ENCODE results near the gene VHLL. TPM values are rescaled to one million over a fixed set of nuclear protein-coding genes. Genes with fewer than 3 reads are reported as not detected.

The VHLL gene
- total and polyA plus RNA-seq, 10 of the 15 experiments (the other 5 are each of a cell fraction or from before 2014, with no cell fraction given) = 0.23 TPM; not detected in 9

GRCh38 chr1:156283521-156283920, 15.6 kb downstream of the VHLL start:
- Histone ChIP-seq H3K4me3 (peak overlapping the region; percentile 92), H3K36me3 (ENCODE audit: control insufficient read depth in 2 of 2, insufficient read depth in 2 of 2, low read length in 1 of 2) (peaks cover 0 to 15% of the 10 kb centered on the region in 2 experiments; a peak in 3 of 4 replicates), H2AFZ (ENCODE audit: control insufficient read depth, low read depth, low read length) (peak overlapping the region; percentile 98), H3K4me2 (ENCODE audit: control insufficient read depth, insufficient read depth) (peak overlapping the region; percentile 84), H3K27me3 (replicated peaks in 1 of 2; ENCODE audit: control insufficient read depth in 2 of 2, insufficient read depth in 2 of 2, low read length in 1 of 2) (no peaks in the 10 kb centered on the region), H3K4me1 (ENCODE audit: control insufficient read depth, insufficient read depth, low read length) (peaks cover 15% of the 10 kb centered on the region; the same call in 1 of the 2 replicates), H4K20me1 (ENCODE audit: control insufficient read depth, insufficient read depth) (no peaks in the 10 kb centered on the region), H3K27ac (ENCODE audit: control insufficient read depth, insufficient read depth) (peak overlapping the region; percentile 86), H3K79me2 (ENCODE audit: control insufficient read depth, insufficient read depth, low read length) (peaks cover 52% of the 10 kb centered on the region), H3K9me3 (replicated peaks; ENCODE audit: control insufficient read depth, insufficient read depth, low read length) (no peaks in the 10 kb centered on the region), H3K9ac (ENCODE audit: control insufficient read depth, insufficient read depth, low read length) (peak overlapping the region; percentile 89)
- no TSS peak for BruUV-seq (replicated peaks)
- in situ Hi-C loops (cut with MboI) (no loop called here), intact Hi-C loops (cut with micrococcal nuclease; ENCODE audit: unreplicated experiment) (loop anchor here (10.0 kb wide), 1 partner anchor 189 kb away; no protein-coding TSS in a partner anchor)
- FAIRE-seq (no peak), DNase-seq (ENCODE audit: low read depth, low spot score) (no peak), ATAC-seq (no peak)
- ChIA-PET SMC1A (ENCODE audit: uncharacterized antibody, unreplicated experiment) (interaction anchor here (0.9 to 4.7 kb wide), 17 partner anchors 9 to 218 kb away, joined by 3 to 39 read pairs (median 4); partner anchors contain the start of genes CCT3, GLMP and TSACC), POLR2A (interaction anchor here (0.6 to 2.8 kb wide), 15 partner anchors 9 to 433 kb away, joined by 3 to 13 read pairs (median 4); partner anchors contain the start of genes CCT3, GLMP, NAXE and PMF1), RAD21 (ENCODE audit: unreplicated experiment) (interaction anchor here (0.7 to 2.3 kb wide), 11 partner anchors 10 to 174 kb away, joined by 3 to 16 read pairs (median 4); partner anchors contain the start of genes CCT3, GLMP, PMF1 and TSACC), CTCF (interaction anchor here (1.0 to 7.1 kb wide), 19 partner anchors 10 to 400 kb away, joined by 3 to 58 read pairs (median 4); partner anchors contain the start of genes GLMP and UBQLN4)
- WGBS (ENCODE audit: insufficient coverage, insufficient replicate concordance, low lambda C conversion rate, missing lambda C conversion rate) = 0% methylated on average over 1 of the region's 1 CpG
- TF ChIP-seq POLR2AphosphoS5 (IDR thresholded peaks at IDR 0.05; ENCODE audit: low read length) (no peak), FOXM1 (IDR thresholded peaks at IDR 0.05; ENCODE audit: low read depth, low read length) (no peak), SREBF1 (IDR thresholded peaks at IDR 0.05; ENCODE audit: low read length) (no peak), HDAC2 (IDR thresholded peaks at IDR 0.05) (no peak), BRCA1 (IDR thresholded peaks at IDR 0.05; ENCODE audit: low read depth, low read length) (no peak), YBX1 (IDR thresholded peaks at IDR 0.05) (no peak), TARDBP (IDR thresholded peaks at IDR 0.05; ENCODE audit: borderline replicate concordance) (no peak), CBX3 (IDR thresholded peaks at IDR 0.05; ENCODE audit: borderline replicate concordance, low read depth) (no peak)
- TF ChIP-seq, protein P1, sequence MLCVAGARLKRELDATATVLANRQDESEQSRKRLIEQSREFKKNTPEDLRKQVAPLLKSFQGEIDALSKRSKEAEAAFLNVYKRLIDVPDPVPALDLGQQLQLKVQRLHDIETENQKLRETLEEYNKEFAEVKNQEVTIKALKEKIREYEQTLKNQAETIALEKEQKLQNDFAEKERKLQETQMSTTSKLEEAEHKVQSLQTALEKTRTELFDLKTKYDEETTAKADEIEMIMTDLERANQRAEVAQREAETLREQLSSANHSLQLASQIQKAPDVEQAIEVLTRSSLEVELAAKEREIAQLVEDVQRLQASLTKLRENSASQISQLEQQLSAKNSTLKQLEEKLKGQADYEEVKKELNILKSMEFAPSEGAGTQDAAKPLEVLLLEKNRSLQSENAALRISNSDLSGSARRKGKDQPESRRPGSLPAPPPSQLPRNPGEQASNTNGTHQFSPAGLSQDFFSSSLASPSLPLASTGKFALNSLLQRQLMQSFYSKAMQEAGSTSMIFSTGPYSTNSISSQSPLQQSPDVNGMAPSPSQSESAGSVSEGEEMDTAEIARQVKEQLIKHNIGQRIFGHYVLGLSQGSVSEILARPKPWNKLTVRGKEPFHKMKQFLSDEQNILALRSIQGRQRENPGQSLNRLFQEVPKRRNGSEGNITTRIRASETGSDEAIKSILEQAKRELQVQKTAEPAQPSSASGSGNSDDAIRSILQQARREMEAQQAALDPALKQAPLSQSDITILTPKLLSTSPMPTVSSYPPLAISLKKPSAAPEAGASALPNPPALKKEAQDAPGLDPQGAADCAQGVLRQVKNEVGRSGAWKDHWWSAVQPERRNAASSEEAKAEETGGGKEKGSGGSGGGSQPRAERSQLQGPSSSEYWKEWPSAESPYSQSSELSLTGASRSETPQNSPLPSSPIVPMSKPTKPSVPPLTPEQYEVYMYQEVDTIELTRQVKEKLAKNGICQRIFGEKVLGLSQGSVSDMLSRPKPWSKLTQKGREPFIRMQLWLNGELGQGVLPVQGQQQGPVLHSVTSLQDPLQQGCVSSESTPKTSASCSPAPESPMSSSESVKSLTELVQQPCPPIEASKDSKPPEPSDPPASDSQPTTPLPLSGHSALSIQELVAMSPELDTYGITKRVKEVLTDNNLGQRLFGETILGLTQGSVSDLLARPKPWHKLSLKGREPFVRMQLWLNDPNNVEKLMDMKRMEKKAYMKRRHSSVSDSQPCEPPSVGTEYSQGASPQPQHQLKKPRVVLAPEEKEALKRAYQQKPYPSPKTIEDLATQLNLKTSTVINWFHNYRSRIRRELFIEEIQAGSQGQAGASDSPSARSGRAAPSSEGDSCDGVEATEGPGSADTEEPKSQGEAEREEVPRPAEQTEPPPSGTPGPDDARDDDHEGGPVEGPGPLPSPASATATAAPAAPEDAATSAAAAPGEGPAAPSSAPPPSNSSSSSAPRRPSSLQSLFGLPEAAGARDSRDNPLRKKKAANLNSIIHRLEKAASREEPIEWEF (IDR thresholded peaks at IDR 0.05; ENCODE audit: insufficient replicate concordance, low read depth, low read length) = no peak
- TF ChIP-seq, protein P2, sequence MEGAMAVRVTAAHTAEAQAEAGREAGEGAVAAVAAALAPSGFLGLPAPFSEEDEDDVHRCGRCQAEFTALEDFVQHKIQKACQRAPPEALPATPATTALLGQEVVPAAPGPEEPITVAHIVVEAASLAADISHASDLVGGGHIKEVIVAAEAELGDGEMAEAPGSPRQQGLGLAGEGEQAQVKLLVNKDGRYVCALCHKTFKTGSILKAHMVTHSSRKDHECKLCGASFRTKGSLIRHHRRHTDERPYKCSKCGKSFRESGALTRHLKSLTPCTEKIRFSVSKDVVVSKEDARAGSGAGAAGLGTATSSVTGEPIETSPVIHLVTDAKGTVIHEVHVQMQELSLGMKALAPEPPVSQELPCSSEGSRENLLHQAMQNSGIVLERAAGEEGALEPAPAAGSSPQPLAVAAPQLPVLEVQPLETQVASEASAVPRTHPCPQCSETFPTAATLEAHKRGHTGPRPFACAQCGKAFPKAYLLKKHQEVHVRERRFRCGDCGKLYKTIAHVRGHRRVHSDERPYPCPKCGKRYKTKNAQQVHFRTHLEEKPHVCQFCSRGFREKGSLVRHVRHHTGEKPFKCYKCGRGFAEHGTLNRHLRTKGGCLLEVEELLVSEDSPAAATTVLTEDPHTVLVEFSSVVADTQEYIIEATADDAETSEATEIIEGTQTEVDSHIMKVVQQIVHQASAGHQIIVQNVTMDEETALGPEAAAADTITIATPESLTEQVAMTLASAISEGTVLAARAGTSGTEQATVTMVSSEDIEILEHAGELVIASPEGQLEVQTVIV (IDR thresholded peaks at IDR 0.05; ENCODE audit: borderline replicate concordance, partially characterized antibody) = no peak

Data from GM12878 (cell line).